Limb (tissue), 2 donors: Measurements from ENCODE around the gene SCGB3A1.

ENCODE experiments used
- DNase-seq, 2 donors: peaks; one replicate each; pipeline ENCODE4 v3.0.0-alpha.2; 2016; ENCODE audit errors: extremely low spot score in 2 of 2

Gene SCGB3A1

GRCh38 chr5:180606215-180606785 is 15.0 kb upstream of the SCGB3A1 start:
- no peak for DNase-seq

GRCh38 chr5:180605554-180606214 is 14.4 kb upstream of the SCGB3A1 start:
- peak in 1 of 2 donors; percentile 30 for DNase-seq

DNA sequence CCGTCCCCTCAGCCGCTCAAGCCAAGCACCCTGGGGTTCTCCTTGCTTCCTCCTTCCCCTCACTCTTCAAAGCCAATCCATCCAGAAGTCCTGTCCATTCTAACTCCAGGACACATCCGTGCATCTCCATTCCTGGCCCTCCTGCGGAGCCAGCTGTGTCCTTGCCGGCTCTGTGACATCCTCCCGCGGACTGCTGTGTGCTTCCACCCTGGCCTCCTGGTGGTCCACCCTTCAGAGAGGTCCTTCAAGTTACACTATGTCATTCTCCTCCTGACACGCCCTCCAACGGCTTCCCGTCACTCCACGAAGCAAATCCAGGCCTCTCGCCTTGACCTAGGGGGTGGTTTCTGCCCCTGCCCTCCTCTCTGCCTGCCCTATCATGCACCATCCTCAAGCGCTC is 13.0 kb upstream of the SCGB3A1 start:
- no peak for DNase-seq

DNA sequence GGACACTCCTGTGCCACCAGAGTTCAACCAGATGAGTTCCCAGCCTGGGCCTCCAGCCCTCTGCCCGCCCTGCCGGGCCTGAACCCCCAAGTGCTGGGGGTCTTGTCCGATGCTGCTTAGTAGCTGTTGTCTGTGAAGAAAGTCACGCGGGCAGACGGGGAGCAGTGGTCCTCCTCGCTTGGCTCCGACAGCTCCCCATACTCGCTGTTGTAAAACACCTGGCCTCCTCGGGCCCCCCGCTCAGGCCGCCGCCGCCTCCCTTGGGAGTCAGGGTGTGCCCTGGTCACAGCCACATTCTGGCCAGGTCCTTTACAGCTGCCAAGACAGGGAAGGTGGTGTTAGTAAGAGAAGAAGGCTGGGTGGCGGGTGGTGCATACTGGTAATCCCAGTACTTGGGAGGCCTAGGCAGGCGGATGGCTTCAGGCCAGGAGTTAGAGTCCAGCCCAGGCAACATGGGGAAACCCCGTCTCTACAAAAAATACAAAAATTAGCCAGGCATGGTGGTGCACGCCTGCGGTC is 11.8 kb upstream of the SCGB3A1 start:
- DNase-seq = no peak

GRCh38 chr5:180602481-180603075 is 11.3 kb upstream of the SCGB3A1 start:
- no peak for DNase-seq

DNA sequence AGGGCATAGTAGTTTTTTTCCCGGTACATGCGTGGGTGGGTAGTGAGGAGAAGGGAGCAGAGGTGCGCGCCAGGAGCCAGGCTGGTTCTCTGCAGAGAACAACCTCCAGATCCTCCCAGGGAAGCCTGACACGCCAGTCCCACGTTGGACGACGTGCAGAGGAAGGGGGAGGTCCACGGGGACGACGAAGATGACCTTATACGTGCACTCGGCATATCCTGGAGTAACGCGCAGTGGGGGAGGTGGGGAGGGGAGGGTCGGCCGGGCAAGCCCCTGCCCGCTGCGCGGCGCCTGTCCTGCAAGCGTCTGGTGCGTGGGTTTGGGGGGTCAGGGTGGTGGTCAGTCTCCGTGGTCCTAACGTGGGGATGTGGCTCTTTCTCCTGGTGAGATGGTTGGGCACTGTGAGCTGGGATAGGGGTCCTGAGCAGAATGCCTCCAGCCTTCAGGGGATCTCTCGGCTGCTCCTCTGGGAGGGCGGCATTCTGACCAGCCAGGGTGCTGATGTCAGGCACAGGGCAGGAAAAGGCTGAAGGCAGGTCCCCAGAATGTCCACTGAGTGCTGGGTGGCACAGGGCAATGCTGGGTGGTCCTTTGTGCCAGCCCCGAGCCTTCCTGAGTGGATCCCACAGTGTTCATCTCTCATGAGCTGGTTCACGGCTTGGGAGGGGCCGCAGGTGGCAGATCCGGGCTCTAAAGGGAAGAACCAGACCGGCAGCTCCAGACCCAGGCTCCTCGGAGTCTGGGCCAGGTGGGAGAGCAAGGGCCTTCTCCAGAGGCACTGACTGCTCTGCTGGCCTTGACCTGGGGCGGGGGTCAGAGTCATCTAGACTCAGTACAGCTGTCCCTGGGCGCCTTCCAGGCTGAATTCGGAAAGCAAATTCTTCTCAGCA is 10.5 kb upstream of the SCGB3A1 start:
- no peak for DNase-seq

- DNase-seq = no peak
These were observed 9.3 kb upstream of the SCGB3A1 start for GRCh38 chr5:180600554-180601041.

DNA sequence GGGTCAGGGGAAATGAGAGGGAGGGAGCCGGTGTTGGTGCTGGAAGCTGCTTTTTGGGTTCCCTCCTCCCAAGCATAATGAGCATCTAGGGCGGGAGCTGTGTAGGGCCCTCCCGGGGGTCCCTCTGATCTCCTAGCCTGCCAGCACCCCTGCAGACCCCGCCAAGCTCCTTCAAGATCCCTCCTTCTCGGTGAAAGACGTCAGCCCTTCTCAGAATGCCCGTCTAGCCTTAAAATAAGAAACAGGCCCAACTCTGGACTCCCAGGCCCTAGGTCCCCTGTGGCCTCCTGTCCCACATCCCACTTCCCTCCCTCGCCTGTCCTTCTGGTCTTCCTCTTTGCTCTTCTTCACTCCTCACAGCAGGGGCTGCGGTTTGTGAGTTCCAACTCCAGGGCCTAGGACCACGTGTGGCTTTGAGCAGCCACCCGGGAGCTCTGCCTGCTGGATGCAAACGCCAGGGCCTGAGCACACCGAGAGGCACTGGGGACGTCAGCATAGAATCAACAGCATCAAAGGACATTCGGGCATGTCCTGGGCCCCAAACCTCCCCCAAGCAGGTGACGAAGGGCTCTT is 8.8 kb upstream of the SCGB3A1 start:
- DNase-seq = no peak

DNA sequence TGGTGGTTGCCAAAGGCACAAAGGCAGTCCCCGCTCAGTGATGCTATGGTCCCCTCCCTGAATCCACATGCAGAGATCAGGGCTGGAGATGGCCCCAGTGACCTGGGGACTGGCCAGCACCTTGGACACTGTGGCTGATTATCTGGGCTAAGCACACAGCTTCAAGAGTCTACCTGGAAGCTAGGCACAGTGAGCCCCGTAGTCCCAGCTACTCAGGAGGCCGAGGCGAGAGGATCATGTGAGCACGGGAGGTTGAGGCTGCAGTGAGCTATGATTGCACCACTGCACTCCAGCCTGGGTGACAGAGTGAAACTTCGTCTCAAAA is 8.3 kb upstream of the SCGB3A1 start:
- no peak for DNase-seq

DNA sequence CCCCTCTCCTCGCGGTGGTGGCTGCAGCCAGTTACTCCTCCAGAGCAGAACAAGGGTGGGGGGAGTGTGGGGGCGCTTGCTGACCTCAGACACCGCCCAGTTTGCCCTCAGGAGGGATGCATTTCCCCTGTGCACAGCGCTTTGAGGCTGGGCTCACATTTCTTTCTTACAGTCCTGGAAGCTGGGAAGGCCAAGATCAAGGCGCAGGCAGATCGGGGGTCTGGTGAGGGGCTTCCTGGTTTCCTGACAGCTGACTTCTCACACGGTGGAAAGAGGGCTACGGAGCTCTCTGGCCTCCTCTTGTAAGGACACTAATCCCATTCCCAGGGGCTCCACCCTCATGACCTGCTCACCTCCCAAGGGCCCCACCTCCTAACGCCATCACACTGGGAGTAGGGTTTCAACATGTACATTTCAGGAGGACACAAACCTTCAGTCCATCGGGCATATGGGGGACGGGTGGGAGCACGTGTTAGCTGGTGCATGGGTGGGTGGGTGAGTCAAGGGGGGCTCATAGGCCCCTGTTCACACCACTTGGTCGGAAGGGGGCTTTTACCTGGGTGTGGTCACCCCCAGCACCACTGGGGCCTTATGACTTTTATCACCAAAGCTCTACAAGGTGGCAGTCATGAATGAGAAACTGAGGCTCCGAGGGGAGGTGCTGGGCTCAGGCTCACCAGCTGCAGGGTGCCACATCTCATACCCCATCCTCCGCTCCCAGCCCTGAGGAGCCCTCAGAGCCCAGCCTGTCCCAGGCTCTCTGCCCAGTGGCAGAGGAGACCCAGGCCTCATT is 7.7 kb upstream of the SCGB3A1 start:
- no peak for DNase-seq

GRCh38 chr5:180598316-180598701 is 7.0 kb upstream of the SCGB3A1 start:
- peak in 1 of 2 donors; percentile 23 for DNase-seq

DNA sequence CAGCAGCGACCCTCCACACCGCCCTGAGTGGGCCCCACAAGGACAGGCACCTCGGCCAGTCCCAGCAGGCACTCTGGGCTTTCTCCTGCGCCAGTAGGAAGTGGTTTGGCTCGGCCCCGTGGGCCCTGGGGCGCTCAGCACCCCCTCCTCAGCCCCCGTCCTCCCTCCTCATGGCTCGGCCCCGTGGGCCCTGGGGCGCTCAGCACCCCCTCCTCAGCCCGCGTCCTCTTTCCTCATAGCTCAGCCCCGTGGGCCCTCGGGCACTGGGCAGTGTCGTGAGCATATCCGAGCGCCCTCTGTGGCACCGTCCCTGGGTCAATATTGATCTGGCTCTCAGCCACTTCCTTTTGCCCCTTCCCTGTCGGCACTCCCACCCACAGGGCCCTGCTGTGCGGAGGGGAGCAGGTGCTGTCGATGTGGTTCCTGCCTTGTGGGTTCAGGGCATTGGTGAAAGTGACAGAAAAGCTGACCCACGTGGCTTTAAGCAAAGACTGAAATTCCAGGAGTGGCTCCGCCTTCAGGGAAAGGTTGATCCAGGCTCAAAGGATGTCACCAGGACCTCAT is 5.5 kb upstream of the SCGB3A1 start:
- DNase-seq = no peak

DNA sequence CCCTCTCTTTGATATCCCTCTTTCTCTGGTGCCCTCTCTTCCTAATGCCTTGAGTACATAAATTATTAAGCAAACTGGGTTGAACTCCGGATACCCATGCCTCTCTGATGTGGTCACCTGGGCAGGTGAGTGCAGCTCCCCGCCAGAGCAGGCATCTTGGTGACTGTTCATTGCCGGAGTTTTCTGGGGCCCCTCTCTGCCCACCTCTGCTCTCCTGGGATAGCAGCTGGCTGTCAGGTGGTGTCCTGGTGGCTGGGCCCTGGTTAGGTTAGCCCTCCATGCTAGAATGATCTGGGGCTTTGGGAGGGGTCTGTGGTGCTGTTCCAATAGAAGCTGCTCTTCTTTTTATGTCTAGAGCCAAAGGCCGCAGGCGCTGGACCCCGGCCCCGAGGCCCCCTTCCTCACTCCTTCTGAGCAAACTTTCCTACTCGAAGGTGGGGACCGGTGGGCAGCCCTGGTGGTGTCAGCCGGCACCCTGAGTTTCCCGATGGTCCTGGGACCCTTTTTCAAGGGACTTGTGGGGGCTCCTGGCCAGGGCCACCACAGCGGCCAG is 4.9 kb upstream of the SCGB3A1 start:
- no peak for DNase-seq

- no peak for DNase-seq
These were observed 4.2 kb upstream of the SCGB3A1 start for GRCh38 chr5:180595381-180596114.

DNA sequence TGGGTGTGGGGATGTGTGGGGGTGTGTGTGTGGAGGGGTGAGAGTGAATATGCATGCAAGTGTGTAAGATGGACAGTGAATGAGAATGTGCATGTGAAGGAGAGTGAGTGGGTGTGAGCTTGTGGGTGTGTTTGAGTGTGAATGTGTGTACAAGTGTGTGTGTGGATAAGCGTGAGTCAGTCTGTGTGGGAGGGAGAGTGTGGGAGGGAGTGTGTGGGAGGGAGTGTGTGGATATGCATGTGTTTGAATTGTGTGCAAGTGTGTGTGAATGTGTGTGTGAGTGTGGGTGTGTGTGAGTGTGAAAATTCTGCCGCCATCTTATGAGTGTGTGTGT is 3.7 kb upstream of the SCGB3A1 start:
- DNase-seq = no peak

DNA sequence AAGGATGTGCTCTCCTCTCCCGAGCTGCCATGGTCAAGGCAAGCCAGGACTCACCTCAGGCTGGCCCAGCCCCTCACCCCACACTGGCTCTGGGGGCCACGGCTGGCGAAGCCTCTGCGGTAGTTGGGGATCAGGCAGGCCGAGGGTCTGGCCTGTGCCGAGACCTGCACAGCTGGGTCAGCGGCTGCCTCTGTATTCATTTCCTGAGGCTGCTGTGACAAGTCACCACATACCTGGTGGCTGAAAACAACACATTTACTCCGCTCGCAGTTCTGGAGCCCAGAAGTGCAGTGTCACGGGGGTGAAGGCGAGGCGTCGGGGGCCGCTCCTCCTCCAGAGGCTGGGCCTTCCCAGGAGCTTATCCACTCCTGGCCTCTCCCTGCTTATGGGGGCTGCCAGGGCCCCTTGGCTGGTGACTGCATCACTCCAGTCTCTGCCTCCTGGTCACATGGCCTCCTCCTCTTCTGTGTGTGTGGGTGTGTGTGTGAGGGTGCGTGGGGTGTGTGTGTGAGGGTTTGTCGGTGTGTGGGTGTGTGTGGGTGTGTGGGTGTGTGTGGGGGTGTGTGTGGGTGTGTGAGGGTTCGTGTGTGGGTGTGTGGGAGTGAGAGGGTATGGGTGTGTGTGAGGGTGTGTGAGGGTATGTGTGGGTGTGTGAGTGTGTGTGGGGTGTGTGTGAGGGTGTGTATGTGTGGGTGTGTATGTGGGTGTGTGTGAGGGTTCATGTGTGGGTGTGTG is 3.2 kb upstream of the SCGB3A1 start:
- DNase-seq = no peak

DNA sequence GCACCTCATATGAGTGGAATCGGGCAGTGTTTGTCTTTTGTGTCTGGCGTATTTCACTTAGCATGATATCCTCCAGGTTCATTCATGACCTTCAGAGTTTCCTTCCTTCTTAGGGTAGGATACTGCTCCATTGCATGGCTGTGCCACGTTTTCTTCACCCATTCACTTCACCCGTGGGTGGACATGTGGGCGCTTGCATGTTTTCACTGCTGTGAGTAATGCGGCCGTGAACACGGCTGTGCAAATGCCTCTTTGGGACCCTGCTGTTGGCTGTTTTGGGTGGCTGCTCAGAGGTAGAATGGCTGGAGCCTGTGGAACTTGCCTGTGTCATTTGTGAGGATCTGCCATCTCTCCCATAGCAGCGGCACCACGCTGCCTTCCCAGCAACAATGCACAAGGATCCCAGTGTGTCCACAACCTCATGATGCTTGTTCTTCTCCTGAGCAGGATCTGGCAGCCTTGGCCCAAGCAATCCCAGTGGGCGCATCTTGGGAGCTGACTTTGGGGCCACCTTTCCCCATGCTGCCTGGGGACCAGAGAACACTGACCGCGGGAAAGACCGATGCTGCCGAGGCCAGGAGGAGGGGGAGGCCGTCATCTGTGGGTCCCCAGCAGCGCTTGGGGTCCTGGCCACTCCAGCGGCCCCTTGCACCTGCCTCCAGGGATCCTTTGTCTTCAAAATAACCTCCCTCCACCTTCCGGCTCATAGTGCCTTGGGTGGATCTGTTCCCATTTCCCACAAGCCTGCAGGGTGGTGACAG is 2.3 kb upstream of the SCGB3A1 start:
- DNase-seq = no peak

DNA sequence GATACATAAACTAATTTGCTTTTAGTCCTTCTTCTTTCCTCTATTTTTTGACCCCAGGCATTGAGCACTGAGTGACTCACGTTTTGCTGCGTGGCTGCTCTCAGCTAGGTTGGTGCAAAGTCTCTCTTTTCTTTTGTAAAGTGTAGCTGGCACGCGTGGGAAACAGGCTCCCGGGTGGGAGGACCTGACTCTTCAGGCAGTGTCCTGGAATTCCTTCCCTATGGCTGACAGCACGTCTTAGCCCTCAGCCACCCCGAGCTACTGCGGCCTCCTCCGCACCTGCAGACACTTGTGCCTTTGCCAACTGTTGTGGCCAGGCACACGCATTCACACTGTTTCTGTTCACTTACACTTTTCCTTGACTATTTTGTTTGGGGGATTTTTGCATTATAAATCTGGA is 877 bp upstream of the SCGB3A1 start:
- no peak for DNase-seq
